ENCODE results near the gene SPATA24.
A peak's percentile ranks its signal among the peaks of the same experiment; 100 is the strongest.
"Not testable (repeated sequence)": the region's sequence is repeated elsewhere in the genome, so short reads cannot be mapped to it uniquely, and the experiment has no call there.

SPATA24 gene

DNA sequence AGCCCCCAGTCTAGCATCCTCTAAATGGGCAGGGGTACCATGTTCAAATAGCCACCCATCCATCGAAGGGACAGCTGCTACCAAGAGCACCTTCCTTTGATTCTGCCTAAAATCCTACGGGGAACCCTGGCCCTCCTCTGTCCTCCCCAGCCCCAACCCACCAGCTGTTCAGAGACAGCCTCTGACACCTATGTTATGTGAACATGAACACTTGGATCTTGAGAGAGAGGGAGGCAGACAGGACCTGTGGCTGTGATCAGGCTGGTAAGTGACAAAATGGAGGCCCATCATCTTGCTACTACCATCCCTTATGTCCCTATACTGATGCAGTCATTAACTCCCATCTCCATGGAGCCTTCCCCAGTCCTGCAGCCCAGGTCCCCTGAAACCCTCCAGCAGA lies 29.0 kb downstream of the SPATA24 start:
- H3K27ac Mint-ChIP-seq, result no peak overlapping the region

GRCh38 chr5:139371482-139372435 lies 32.1 kb downstream of the SPATA24 start:
- Mint-ChIP-seq H3K9me3 (no peaks in the 10 kb centered on the region), H3K4me3 (peak overlapping the region; percentile 23), H3K27ac (peak overlapping the region; percentile 15), H3K36me3 (ENCODE audit: low read depth) (peaks cover 16% of the 10 kb centered on the region), H3K4me1 (ENCODE audit: low read depth) (peaks cover 15% of the 10 kb centered on the region), H3K27me3 (ENCODE audit: low read depth) (no peaks in the 10 kb centered on the region)

More for the DNA sequence above, 29.0 kb downstream of the SPATA24 start:
- no peak overlapping the region for H3K4me3 Mint-ChIP-seq
- H3K27me3 Mint-ChIP-seq (ENCODE audit: low read depth), result no peaks in the 10 kb centered on the region
- H3K36me3 Mint-ChIP-seq (ENCODE audit: low read depth), result peaks cover 17% of the 10 kb centered on the region
- H3K4me1 Mint-ChIP-seq (ENCODE audit: low read depth), result peaks cover 20% of the 10 kb centered on the region
- H3K9me3 Mint-ChIP-seq, result no peaks in the 10 kb centered on the region

- no peak overlapping the region for H3K4me3 Mint-ChIP-seq
- H3K36me3 Mint-ChIP-seq (ENCODE audit: low read depth), result peaks cover 19% of the 10 kb centered on the region
- no peaks in the 10 kb centered on the region for H3K9me3 Mint-ChIP-seq
- no peaks in the 10 kb centered on the region for H3K27me3 Mint-ChIP-seq (ENCODE audit: low read depth)
- peaks cover 15% of the 10 kb centered on the region for H3K4me1 Mint-ChIP-seq (ENCODE audit: low read depth)
- H3K27ac Mint-ChIP-seq, result no peak overlapping the region
Measured at GRCh38 chr5:139369181-139369580, 34.7 kb downstream of the SPATA24 start.

GRCh38 chr5:139368613-139369012 lies 35.3 kb downstream of the SPATA24 start:
- H3K27ac Mint-ChIP-seq, result no peak overlapping the region
- H3K4me3 Mint-ChIP-seq, result no peak overlapping the region
- H3K4me1 Mint-ChIP-seq (ENCODE audit: low read depth), result peaks cover 19% of the 10 kb centered on the region
- no peaks in the 10 kb centered on the region for H3K9me3 Mint-ChIP-seq
- peaks cover 25% of the 10 kb centered on the region for H3K36me3 Mint-ChIP-seq (ENCODE audit: low read depth)
- H3K27me3 Mint-ChIP-seq (ENCODE audit: low read depth), result no peaks in the 10 kb centered on the region

GRCh38 chr5:139364466-139364865 lies 39.4 kb downstream of the SPATA24 start:
- Mint-ChIP-seq H3K9me3 (no peaks in the 10 kb centered on the region), H3K27me3 (ENCODE audit: low read depth) (no peaks in the 10 kb centered on the region), H3K36me3 (ENCODE audit: low read depth) (peaks cover 29% of the 10 kb centered on the region), H3K4me3 (no peak overlapping the region), H3K4me1 (ENCODE audit: low read depth) (peaks cover 10% of the 10 kb centered on the region), H3K27ac (no peak overlapping the region)

- Mint-ChIP-seq H3K4me1 (ENCODE audit: low read depth) (peaks cover 10% of the 10 kb centered on the region), H3K27me3 (ENCODE audit: low read depth) (no peaks in the 10 kb centered on the region), H3K9me3 (no peaks in the 10 kb centered on the region), H3K4me3 (no peak overlapping the region), H3K36me3 (ENCODE audit: low read depth) (peaks cover 29% of the 10 kb centered on the region), H3K27ac (peak overlapping the region; percentile 14)
Measured at GRCh38 chr5:139363937-139364336, 40.0 kb downstream of the SPATA24 start.

DNA sequence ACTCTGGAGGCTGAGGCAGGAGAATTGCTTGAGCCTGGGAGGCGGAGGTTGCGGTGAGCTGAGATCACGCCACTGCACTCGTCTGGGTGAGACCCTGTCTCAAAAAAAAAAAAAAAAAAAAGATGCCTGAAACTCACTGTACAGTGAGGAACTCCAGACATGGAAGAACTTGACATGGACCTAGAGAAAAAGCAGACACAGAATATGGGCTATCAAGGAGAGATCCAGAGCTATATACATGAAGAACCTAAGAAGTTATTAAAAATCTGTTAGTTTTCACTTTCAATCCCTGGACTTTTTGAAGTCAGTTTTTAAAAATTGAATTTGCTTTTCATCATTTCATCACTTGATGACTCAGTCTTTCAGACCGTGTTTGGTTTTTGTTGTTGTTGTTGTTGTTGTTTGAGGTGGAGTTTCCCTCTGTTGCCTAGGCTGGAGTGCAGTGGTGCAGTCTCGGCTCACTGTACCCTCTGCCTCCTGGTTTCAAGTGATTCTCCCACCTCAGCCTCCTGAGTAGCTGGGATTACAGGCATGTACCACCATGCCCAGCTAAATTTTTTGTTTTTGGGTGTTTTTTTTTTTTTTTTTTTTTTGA lies 42.0 kb downstream of the SPATA24 start:
- peak overlapping the region; percentile 49 for H3K27ac Mint-ChIP-seq

GRCh38 chr5:139360384-139360783 lies 43.5 kb downstream of the SPATA24 start:
- H3K36me3 Mint-ChIP-seq (ENCODE audit: low read depth), result peaks cover 33% of the 10 kb centered on the region
- no peaks in the 10 kb centered on the region for H3K27me3 Mint-ChIP-seq (ENCODE audit: low read depth)
- H3K9me3 Mint-ChIP-seq, result no peaks in the 10 kb centered on the region
- peaks cover 14% of the 10 kb centered on the region for H3K4me1 Mint-ChIP-seq (ENCODE audit: low read depth)
- peak overlapping the region; percentile 31 for H3K27ac Mint-ChIP-seq
- no peak overlapping the region for H3K4me3 Mint-ChIP-seq

More for the DNA sequence above, 42.0 kb downstream of the SPATA24 start:
- Mint-ChIP-seq H3K36me3 (ENCODE audit: low read depth) (peaks cover 31% of the 10 kb centered on the region), H3K4me3 (no peak overlapping the region), H3K9me3 (no peaks in the 10 kb centered on the region), H3K4me1 (ENCODE audit: low read depth) (peaks cover 12% of the 10 kb centered on the region), H3K27me3 (ENCODE audit: low read depth) (no peaks in the 10 kb centered on the region)

- Mint-ChIP-seq H3K4me1 (ENCODE audit: low read depth) (peaks cover 7% of the 10 kb centered on the region), H3K9me3 (peaks cover 6% of the 10 kb centered on the region), H3K27me3 (ENCODE audit: low read depth) (no peaks in the 10 kb centered on the region), H3K36me3 (ENCODE audit: low read depth) (peaks cover 24% of the 10 kb centered on the region), H3K27ac (no peak overlapping the region), H3K4me3 (no peak overlapping the region)
Measured at GRCh38 chr5:139358064-139358463, 45.8 kb downstream of the SPATA24 start.

- not testable (repeated sequence) for H3K27me3 Mint-ChIP-seq (ENCODE audit: low read depth); H3K4me3 Mint-ChIP-seq; H3K9me3 Mint-ChIP-seq; H3K27ac Mint-ChIP-seq; H3K4me1 Mint-ChIP-seq (ENCODE audit: low read depth)
- H3K36me3 Mint-ChIP-seq (ENCODE audit: low read depth), result peaks cover 23% of the 10 kb centered on the region
Measured at GRCh38 chr5:139355900-139356299, 48.0 kb downstream of the SPATA24 start.

- Mint-ChIP-seq H3K4me3 (no peak overlapping the region), H3K27ac (peak overlapping the region; percentile 59), H3K9me3 (peaks cover 6% of the 10 kb centered on the region), H3K4me1 (ENCODE audit: low read depth) (peaks cover 5% of the 10 kb centered on the region), H3K27me3 (ENCODE audit: low read depth) (no peaks in the 10 kb centered on the region), H3K36me3 (ENCODE audit: low read depth) (peaks cover 17% of the 10 kb centered on the region)
Measured at GRCh38 chr5:139354186-139354585, 49.7 kb downstream of the SPATA24 start.

GRCh38 chr5:139347863-139348262 lies 56.0 kb downstream of the SPATA24 start:
- H3K9me3 Mint-ChIP-seq; H3K4me3 Mint-ChIP-seq; H3K27me3 Mint-ChIP-seq (ENCODE audit: low read depth); H3K27ac Mint-ChIP-seq: not testable (repeated sequence)
- H3K36me3 Mint-ChIP-seq (ENCODE audit: low read depth), result peaks cover 12% of the 10 kb centered on the region
- peaks cover 23% of the 10 kb centered on the region for H3K4me1 Mint-ChIP-seq (ENCODE audit: low read depth)

Data from T-helper 1 cell treated with Interleukin-12 subunit alpha and Interleukin-12 subunit beta and Interleukin-4 antibody, amounts not matched to agents 30 μg/mL and 1 μg/mL, for 36 hours (primary cell).